Liver (tissue), 3 donors: ENCODE measurements around the gene DNAJC27.

Experiments
- ATF3 ChIP-seq: IDR thresholded peaks from 2 replicates; pipeline ENCODE4 v1.6.1; 2016; ENCODE audit warnings: antibody characterized with exemption
- CTCF ChIP-seq: fragments of 150-350 bp; IDR thresholded peaks from 2 replicates; pipeline ENCODE4 v1.5.1; 2017; ENCODE audit warnings: improper control_type of control experiment, low read depth, low read length; ENCODE audit not compliant: missing input control
- EGR1 ChIP-seq, 2 donors: IDR thresholded peaks; 2 replicates each; pipeline ENCODE4 v1.6.1; 2016 to 2018; ENCODE audit warnings: antibody characterized with exemption in 2 of 2, low read depth in 2 of 2
- FOXA1 ChIP-seq: IDR thresholded peaks from 2 replicates; pipeline ENCODE4 v1.6.1; 2016; ENCODE audit warnings: antibody characterized with exemption
- GABPA ChIP-seq, 2 donors: IDR thresholded peaks in 1 of 2; conservative IDR thresholded peaks in 1 of 2; 2 replicates each; pipeline ENCODE4 v1.6.1; 2016; ENCODE audit warnings: antibody characterized with exemption in 2 of 2, mild to moderate bottlenecking in 1 of 2, moderate library complexity in 1 of 2
- JUND ChIP-seq, 2 donors: IDR thresholded peaks; 2 replicates each; pipeline ENCODE4 v1.6.1; 2016; ENCODE audit warnings: antibody characterized with exemption in 2 of 2
- MAX ChIP-seq: IDR thresholded peaks from 2 replicates; pipeline ENCODE4 v1.6.1; 2016; ENCODE audit warnings: antibody characterized with exemption
- RAD21 ChIP-seq, 2 donors: IDR thresholded peaks; 2 replicates each; pipeline ENCODE4 v1.6.1; 2016; ENCODE audit warnings: antibody characterized with exemption in 2 of 2, mild to moderate bottlenecking in 2 of 2
- REST ChIP-seq: IDR thresholded peaks from 2 replicates; pipeline ENCODE4 v1.6.1; 2016; ENCODE audit warnings: antibody characterized with exemption, mild to moderate bottlenecking
- RXRA ChIP-seq, 2 donors: IDR thresholded peaks; 2 replicates each; pipeline ENCODE4 v1.6.1; 2017 to 2018; ENCODE audit warnings: antibody characterized with exemption in 2 of 2, mild to moderate bottlenecking in 1 of 2
- SP1 ChIP-seq: IDR thresholded peaks from 2 replicates; pipeline ENCODE4 v1.6.1; 2018; ENCODE audit warnings: antibody characterized with exemption, mild to moderate bottlenecking
- TAF1 ChIP-seq: conservative IDR thresholded peaks from 2 replicates; pipeline ENCODE4 v1.6.1; 2016; ENCODE audit warnings: antibody characterized with exemption, mild to moderate bottlenecking
- YY1 ChIP-seq: IDR thresholded peaks from 2 replicates; pipeline ENCODE4 v1.6.1; 2016; ENCODE audit warnings: antibody characterized with exemption, mild to moderate bottlenecking
- donor health status: healthy.
- donor health status: healthy.

- TF ChIP-seq CTCF, result no peak
- TF ChIP-seq JUND (IDR thresholded peaks at IDR 0.05), result no peak
- TF ChIP-seq GABPA (IDR thresholded peaks at IDR 0.05 in 1 of 2, conservative IDR thresholded peaks at IDR 0.05 in 1 of 2), result no peak
- TF ChIP-seq TAF1, result no peak
- TF ChIP-seq REST, result no peak
- TF ChIP-seq YY1, result no peak
- no peak for TF ChIP-seq RAD21 (IDR thresholded peaks at IDR 0.05)
- no peak for TF ChIP-seq EGR1 (IDR thresholded peaks at IDR 0.05; ENCODE audit: low read depth in 2 of 2)
- no peak for TF ChIP-seq SP1
- no peak for TF ChIP-seq FOXA1
- TF ChIP-seq ATF3, result no peak
- no peak for TF ChIP-seq MAX
- no peak for TF ChIP-seq RXRA (IDR thresholded peaks at IDR 0.05)
These were observed 2.1 kb upstream of the DNAJC27 start for GRCh38 chr2:24973812-24974211.
